Nephron (organoid): ENCODE measurements around the gene TEX30.

Experiments
- H3K27ac Mint-ChIP-seq, 3 experiments: 2 replicates each; pipeline ENCODE4 v1.8.0; 2020; ENCODE audit warnings: mixed read lengths in 3 of 3, mild to moderate bottlenecking in 2 of 3, moderate library complexity in 1 of 3
- H3K27me3 Mint-ChIP-seq: 2 replicates; pipeline ENCODE4 v1.8.0; 2021; ENCODE audit warnings: low read depth, mild to moderate bottlenecking, moderate library complexity, mixed read lengths
- H3K36me3 Mint-ChIP-seq: 2 replicates; pipeline ENCODE4 v1.8.0; 2020; ENCODE audit warnings: low read depth, mixed read lengths
- H3K4me1 Mint-ChIP-seq: 2 replicates; pipeline ENCODE4 v1.8.0; 2020; ENCODE audit warnings: mixed read lengths
- H3K4me3 Mint-ChIP-seq, 3 experiments: 2 replicates each; pipeline ENCODE4 v1.8.0; 2020; ENCODE audit warnings: mild to moderate bottlenecking in 3 of 3, mixed read lengths in 3 of 3, moderate library complexity in 2 of 3
- H3K9me3 Mint-ChIP-seq: 2 replicates; pipeline ENCODE4 v1.8.0; 2020; ENCODE audit warnings: mixed read lengths
- CTCF ChIP-seq, 3 experiments: fragments of 200-600 bp; sonication (generic); IDR thresholded peaks; one replicate each; pipeline ENCODE4 v1.5.0; 2021; ENCODE audit warnings: antibody characterized with exemption in 3 of 3; ENCODE audit not compliant: unreplicated experiment in 3 of 3

TEX30 gene

GRCh38 chr13:102721800-102722231 is 51.8 kb downstream of the TEX30 start:
- Mint-ChIP-seq H3K9me3 (no peaks in the 10 kb centered on the region), H3K36me3 (no peaks in the 10 kb centered on the region), H3K4me3 (no peak overlapping the region), H3K4me1 (peaks cover 5% of the 10 kb centered on the region), H3K27me3 (no peaks in the 10 kb centered on the region), H3K27ac (no peak overlapping the region)
- TF ChIP-seq CTCF (IDR thresholded peaks at IDR 0.05; ENCODE audit: unreplicated experiment in 3 of 3) = no peak

GRCh38 chr13:102718746-102719145 is 54.8 kb downstream of the TEX30 start:
- H3K27me3 Mint-ChIP-seq = no peaks in the 10 kb centered on the region
- TF ChIP-seq CTCF (IDR thresholded peaks at IDR 0.05; ENCODE audit: unreplicated experiment in 3 of 3) = no peak
- peaks cover 5% of the 10 kb centered on the region for H3K4me1 Mint-ChIP-seq
- no peak overlapping the region for H3K27ac Mint-ChIP-seq
- H3K9me3 Mint-ChIP-seq = peaks cover 5% of the 10 kb centered on the region
- no peak overlapping the region for H3K4me3 Mint-ChIP-seq
- peaks cover 4% of the 10 kb centered on the region for H3K36me3 Mint-ChIP-seq
